Activated T-cell treated with anti-CD3 and anti-CD28 coated beads, Interleukin-2, amount 50 U/mL, for 72 hours (primary cell): Measurements from ENCODE around the gene ARMS2. TPM values are rescaled to one million over a fixed set of nuclear protein-coding genes. Genes with fewer than 3 reads are reported as not detected.

ENCODE experiments used
- ATAC-seq, 2 donors: fragments of 150-1000 bp; cut with Tn5 transposase; replicated peaks in 1 of 2; 2 replicates each; pipeline ENCODE4 v1.10.0; 2021; ENCODE audit warnings: moderate library complexity in 2 of 2, mild to moderate bottlenecking in 1 of 2
- DNase-seq, 2 donors: peaks; one replicate each; pipeline ENCODE4 v3.0.0; 2021 to 2022; ENCODE audit warnings: mixed read lengths in 1 of 2
- H3K27ac Mint-ChIP-seq: one replicate; pipeline ENCODE4 v1.8.0; 2022; ENCODE audit warnings: mild to moderate bottlenecking, moderate library complexity, mixed read lengths
- H3K27me3 Mint-ChIP-seq: one replicate; pipeline ENCODE4 v1.8.0; 2022; ENCODE audit warnings: low read depth, mixed read lengths
- H3K36me3 Mint-ChIP-seq, 2 donors: one replicate each; pipeline ENCODE4 v1.8.0; 2022; ENCODE audit warnings: mixed read lengths in 2 of 2, mild to moderate bottlenecking in 1 of 2; ENCODE audit not compliant: insufficient read depth in 2 of 2
- H3K4me1 Mint-ChIP-seq: one replicate; pipeline ENCODE4 v1.8.0; 2022; ENCODE audit warnings: low read depth, mixed read lengths
- H3K4me3 Mint-ChIP-seq, 2 donors: one replicate each; pipeline ENCODE4 v1.8.0; 2022; ENCODE audit warnings: mild to moderate bottlenecking in 2 of 2, mixed read lengths in 2 of 2, moderate library complexity in 2 of 2
- H3K9me3 Mint-ChIP-seq, 2 donors: one replicate each; pipeline ENCODE4 v1.8.0; 2022; ENCODE audit warnings: mixed read lengths in 2 of 2
- total RNA-seq, 2 donors: library from RNA; stranded (reverse); gene quantifications; one replicate each; pipeline ENCODE4 v1.2.3, GENCODE V29; 2022

ARMS2 gene
- total RNA-seq, 2 donors from 2014 or later: not detected

GRCh38 chr10:122468926-122469781 is 14.7 kb downstream of the ARMS2 start:
- H3K9me3 Mint-ChIP-seq: no peaks in the 10 kb centered on the region
- peaks cover 65% of the 10 kb centered on the region for H3K27me3 Mint-ChIP-seq
- H3K36me3 Mint-ChIP-seq: no peaks in the 10 kb centered on the region
- H3K27ac Mint-ChIP-seq: no peak overlapping the region
- no peak overlapping the region for H3K4me3 Mint-ChIP-seq
- DNase-seq (no peak), ATAC-seq (no peak)
- H3K4me1 Mint-ChIP-seq: peaks cover under 1% of the 10 kb centered on the region

DNA sequence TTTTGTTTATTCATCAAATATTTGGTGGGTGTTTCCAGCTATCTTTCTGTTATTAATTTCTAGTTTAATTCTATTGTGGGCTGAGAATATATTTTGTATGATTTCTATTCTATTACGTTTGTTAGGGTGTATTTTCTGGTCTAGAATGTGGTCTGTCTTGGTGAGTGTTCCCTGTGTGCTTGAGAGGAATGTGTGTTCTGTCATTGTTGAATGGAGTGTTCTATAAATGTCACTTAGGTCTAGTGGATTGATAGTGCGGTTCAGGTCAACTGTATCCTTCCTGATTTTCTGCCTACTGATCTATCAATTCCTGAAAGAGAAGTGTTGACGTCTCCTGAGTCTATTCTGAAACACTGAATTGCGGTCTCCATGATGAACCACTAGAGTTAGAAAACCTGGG is 15.4 kb downstream of the ARMS2 start:
- no peak overlapping the region for H3K4me3 Mint-ChIP-seq
- H3K9me3 Mint-ChIP-seq: no peaks in the 10 kb centered on the region
- no peak for DNase-seq
- H3K36me3 Mint-ChIP-seq: no peaks in the 10 kb centered on the region
- ATAC-seq: no peak
- no peak overlapping the region for H3K27ac Mint-ChIP-seq
- peaks cover 7% of the 10 kb centered on the region for H3K4me1 Mint-ChIP-seq
- H3K27me3 Mint-ChIP-seq: peaks cover 65% of the 10 kb centered on the region

DNA sequence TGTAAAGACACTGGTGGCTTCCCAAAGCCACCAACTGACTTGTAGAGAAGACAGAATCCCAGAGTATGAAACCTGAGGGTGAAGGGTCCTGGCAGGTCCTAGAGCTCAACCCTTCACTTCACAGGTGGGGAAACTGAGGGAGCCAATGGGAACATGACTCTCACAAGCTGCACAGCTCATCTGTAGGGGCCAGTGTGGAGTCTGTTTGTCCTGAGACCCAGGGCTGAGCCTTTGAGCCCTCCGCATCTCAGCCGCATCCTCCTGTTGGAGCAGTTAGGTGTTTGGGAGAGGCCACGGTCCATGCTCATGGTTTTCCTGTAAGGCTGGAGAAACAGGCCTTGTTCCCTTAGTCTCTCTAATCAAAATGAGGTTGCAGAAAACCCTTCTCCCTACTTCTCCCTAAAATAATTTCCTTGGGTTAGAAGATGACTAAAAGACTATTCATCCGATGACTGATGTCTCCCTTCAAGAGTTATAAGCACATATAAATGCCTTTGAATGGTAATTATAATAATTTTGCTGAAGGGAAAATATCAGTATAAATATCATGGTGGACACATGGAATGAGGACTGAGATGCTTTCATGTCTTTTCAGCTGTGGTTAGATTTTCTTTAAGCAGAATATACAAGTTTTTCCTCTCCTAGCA is 17.2 kb downstream of the ARMS2 start:
- no peak overlapping the region for H3K4me3 Mint-ChIP-seq
- ATAC-seq: no peak
- DNase-seq: no peak
- no peaks in the 10 kb centered on the region for H3K36me3 Mint-ChIP-seq
- H3K9me3 Mint-ChIP-seq: no peaks in the 10 kb centered on the region
- no peak overlapping the region for H3K27ac Mint-ChIP-seq
- H3K27me3 Mint-ChIP-seq: peaks cover 59% of the 10 kb centered on the region
- peaks cover 7% of the 10 kb centered on the region for H3K4me1 Mint-ChIP-seq

DNA sequence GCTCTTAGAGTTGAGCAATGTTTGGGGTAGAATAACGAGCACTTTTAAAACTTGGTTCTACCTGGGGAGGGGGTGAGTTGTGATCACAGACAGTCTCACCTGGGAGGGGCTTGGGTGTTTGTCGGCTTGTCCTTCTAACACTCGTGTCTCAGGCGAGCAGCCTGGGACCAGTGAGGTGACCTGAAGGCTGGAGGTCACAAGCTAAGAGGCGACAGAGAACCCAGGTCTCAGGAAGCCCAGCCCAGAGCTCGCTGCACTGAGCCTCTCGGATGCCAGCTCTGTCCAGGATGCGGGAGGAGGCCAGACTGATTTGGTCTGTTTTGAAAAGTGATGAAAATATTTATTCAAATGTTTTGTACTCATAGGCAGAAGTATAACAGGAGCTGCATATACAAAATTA is 18.7 kb downstream of the ARMS2 start:
- peaks cover 7% of the 10 kb centered on the region for H3K4me1 Mint-ChIP-seq
- no peaks in the 10 kb centered on the region for H3K9me3 Mint-ChIP-seq
- H3K36me3 Mint-ChIP-seq: no peaks in the 10 kb centered on the region
- H3K27ac Mint-ChIP-seq: no peak overlapping the region
- no peak overlapping the region for H3K4me3 Mint-ChIP-seq
- H3K27me3 Mint-ChIP-seq: peaks cover 45% of the 10 kb centered on the region
- ATAC-seq (no peak), DNase-seq (no peak)

DNA sequence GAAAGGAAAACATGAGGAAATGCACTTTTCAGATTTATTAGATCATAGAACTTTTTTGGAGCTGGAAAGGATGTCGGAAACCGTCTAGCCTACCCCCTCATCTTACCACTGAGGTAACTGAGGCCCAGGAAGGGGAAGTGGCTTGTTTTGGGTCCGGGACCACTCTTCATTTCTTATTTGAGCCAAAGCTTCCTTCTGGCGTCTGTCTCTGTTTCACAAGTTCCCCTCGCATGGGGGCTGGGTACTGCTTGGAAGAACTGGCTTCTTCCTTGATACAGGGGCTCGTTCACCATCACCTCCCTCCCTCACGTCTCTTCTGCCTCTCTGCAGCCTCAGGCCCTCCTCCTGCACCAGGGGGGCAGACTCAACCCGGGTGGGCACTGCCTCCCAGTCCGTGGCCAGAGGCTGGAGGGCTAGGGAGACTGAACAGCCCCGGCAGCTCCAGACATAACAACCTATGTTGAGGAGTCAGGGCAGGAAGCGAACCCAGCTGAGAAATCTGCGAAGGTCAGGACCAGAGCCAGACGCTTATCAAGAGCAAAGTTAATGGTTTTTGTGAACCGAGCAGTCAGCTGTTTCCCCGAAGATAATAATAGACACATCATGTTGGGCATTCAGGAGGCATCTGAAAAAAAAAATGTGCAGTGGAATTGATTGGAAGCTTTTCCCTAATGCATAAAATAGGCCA is 19.8 kb downstream of the ARMS2 start:
- no peaks in the 10 kb centered on the region for H3K9me3 Mint-ChIP-seq
- H3K36me3 Mint-ChIP-seq: no peaks in the 10 kb centered on the region
- ATAC-seq: no peak
- DNase-seq: no peak
- no peak overlapping the region for H3K27ac Mint-ChIP-seq
- H3K4me3 Mint-ChIP-seq: no peak overlapping the region
- H3K27me3 Mint-ChIP-seq: peaks cover 39% of the 10 kb centered on the region
- H3K4me1 Mint-ChIP-seq: peaks cover 7% of the 10 kb centered on the region

DNA sequence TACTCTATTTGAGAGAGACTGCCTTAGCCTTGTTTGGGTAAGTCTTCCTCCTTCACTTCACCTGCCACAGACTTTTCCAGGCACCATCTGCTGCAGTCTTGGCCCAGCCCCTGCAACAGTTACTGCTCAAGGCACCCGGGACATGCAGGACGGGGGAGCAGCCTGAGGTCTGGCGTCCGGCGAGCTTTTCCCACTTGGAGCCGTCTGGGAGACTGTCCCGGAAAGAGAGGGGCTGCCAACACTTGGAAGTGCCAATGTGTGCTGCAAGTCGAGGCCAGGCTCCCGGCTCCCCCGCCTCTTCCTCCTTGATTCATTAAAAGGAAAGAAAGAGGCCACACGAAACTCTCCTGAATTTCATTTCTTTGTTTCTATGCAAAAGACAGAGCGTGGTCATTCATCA is 20.6 kb downstream of the ARMS2 start:
- Mint-ChIP-seq H3K27me3 (peaks cover 31% of the 10 kb centered on the region), H3K4me3 (no peak overlapping the region), H3K4me1 (peaks cover 7% of the 10 kb centered on the region), H3K36me3 (no peaks in the 10 kb centered on the region), H3K9me3 (no peaks in the 10 kb centered on the region), H3K27ac (no peak overlapping the region)
- DNase-seq (no peak), ATAC-seq (no peak)

DNA sequence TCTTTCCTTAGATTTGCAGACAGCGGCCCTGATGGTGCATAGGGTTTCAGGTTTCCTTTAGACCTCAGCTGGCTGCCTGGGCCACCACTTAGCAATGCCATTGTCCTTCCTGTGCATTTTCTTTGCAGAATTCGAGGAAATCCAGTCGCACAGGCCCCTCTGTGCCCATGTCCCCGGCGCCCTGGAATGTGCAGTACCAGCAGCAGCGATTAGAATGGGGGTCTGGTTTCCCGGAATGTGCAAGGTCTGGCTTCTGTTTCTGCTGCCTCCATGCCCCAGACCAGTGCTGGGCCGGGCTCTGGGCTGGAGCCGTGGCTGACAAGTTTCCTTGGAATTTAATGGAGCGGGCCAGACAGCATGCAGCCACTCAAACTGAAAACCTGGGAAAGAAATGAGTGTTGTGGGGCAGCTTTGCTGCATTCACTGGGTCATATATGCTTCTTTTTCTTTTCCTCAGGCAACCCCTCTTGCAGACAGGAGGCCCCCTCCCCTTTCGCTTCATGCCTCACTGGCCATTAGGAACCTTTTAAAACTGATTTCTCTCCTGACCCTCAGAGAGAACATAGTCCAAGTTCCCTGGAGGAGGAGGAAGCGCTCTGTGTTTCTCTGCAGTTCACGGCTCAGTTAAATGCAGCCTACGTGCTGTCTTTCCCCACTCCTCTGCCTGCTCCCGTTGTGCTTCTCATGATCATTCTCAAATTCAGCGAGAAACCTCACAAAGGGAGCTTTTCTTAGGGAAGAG is 21.3 kb downstream of the ARMS2 start:
- H3K4me1 Mint-ChIP-seq: peaks cover 7% of the 10 kb centered on the region
- H3K9me3 Mint-ChIP-seq: no peaks in the 10 kb centered on the region
- no peak overlapping the region for H3K4me3 Mint-ChIP-seq
- DNase-seq (no peak), ATAC-seq (no peak)
- no peak overlapping the region for H3K27ac Mint-ChIP-seq
- no peaks in the 10 kb centered on the region for H3K36me3 Mint-ChIP-seq
- H3K27me3 Mint-ChIP-seq: peaks cover 28% of the 10 kb centered on the region

DNA sequence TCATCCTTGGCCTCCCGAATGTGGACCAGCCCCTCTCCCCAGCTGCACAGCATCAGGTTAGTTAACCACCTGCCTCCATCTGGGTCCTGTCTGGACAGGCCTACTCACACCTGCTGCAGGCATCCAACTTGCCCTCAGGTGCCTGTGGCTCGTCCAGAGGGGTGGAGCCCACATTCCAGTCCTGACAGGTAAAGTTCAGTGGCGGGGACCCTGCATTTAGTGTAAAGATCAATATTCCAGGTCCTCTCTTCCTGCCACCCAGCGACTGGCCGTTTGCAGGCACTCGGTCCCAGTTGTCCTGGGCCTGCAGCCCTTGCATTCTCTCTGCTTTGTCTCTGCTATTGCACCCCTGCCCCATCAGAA is 21.9 kb downstream of the ARMS2 start:
- Mint-ChIP-seq H3K4me1 (peaks cover 7% of the 10 kb centered on the region), H3K36me3 (no peaks in the 10 kb centered on the region), H3K9me3 (no peaks in the 10 kb centered on the region), H3K27ac (no peak overlapping the region), H3K4me3 (no peak overlapping the region), H3K27me3 (peaks cover 23% of the 10 kb centered on the region)
- ATAC-seq (no peak), DNase-seq (no peak)

GRCh38 chr10:122477436-122477835 is 23.0 kb downstream of the ARMS2 start:
- DNase-seq (no peak), ATAC-seq (no peak)
- H3K36me3 Mint-ChIP-seq: peaks cover 0 to 2% of the 10 kb centered on the region in 2 donors
- peaks cover 25% of the 10 kb centered on the region for H3K27me3 Mint-ChIP-seq
- H3K4me3 Mint-ChIP-seq: no peak overlapping the region
- H3K9me3 Mint-ChIP-seq: peaks cover 3% of the 10 kb centered on the region in 2 donors
- peaks cover 7% of the 10 kb centered on the region for H3K4me1 Mint-ChIP-seq
- no peak overlapping the region for H3K27ac Mint-ChIP-seq

- Mint-ChIP-seq H3K4me3 (no peak overlapping the region), H3K27ac (no peak overlapping the region)
Observed at GRCh38 chr10:122478971-122479370, 24.5 kb downstream of the ARMS2 start.

DNA sequence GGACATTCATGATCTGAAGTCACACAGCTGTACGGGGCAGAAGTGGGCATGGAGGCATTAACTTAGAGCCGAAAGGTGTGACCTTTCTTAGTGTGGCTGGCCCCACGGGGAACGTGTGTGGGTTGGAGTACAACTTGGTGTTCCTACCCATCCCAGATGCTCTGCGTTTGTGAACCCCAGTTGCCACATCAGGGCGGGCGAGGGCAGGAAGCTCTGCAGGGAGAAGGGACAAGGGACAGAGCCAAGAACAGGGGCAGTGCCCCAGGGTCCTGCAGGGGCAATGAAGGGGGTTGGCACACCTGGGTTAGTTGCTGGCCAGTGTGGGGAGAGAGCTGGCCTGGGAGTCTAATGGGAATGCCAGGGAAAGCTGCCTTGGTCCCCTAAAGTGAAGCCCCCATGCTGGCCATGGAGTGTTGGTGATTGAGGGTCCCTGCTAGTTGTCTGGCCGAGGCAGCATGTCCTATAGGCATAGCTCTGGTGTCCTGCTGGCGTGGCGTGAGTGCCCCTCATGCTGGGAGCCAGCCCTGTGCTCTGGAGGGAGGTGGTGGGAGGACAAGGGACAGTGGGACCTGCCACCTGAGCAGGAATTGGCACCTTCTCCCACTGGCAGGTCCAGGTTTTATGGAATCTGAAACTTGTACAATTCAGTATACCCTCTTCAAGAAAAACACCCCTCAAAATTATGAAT is 25.8 kb downstream of the ARMS2 start:
- ATAC-seq (no peak), DNase-seq (no peak)
- Mint-ChIP-seq H3K27me3 (peaks cover 12% of the 10 kb centered on the region), H3K36me3 (peaks cover 0 to 2% of the 10 kb centered on the region in 2 donors), H3K4me1 (no peaks in the 10 kb centered on the region), H3K4me3 (no peak overlapping the region), H3K27ac (no peak overlapping the region), H3K9me3 (peaks cover 3% of the 10 kb centered on the region in 2 donors)

More at GRCh38 chr10:122478971-122479370, 24.5 kb downstream of the ARMS2 start:
- DNase-seq (no peak), ATAC-seq (no peak)
- peaks cover 0 to 2% of the 10 kb centered on the region in 2 donors for H3K36me3 Mint-ChIP-seq
- peaks cover 21% of the 10 kb centered on the region for H3K27me3 Mint-ChIP-seq
- peaks cover 3% of the 10 kb centered on the region in 2 donors for H3K9me3 Mint-ChIP-seq
- H3K4me1 Mint-ChIP-seq: peaks cover 7% of the 10 kb centered on the region

- H3K27ac Mint-ChIP-seq: no peak overlapping the region
- peaks cover 16% of the 10 kb centered on the region for H3K27me3 Mint-ChIP-seq
Observed at GRCh38 chr10:122481296-122482056, 27.0 kb downstream of the ARMS2 start.

More at GRCh38 chr10:122481296-122482056, 27.0 kb downstream of the ARMS2 start:
- Mint-ChIP-seq H3K9me3 (peaks cover 3% of the 10 kb centered on the region in 2 donors), H3K4me3 (no peak overlapping the region), H3K4me1 (no peaks in the 10 kb centered on the region), H3K36me3 (peaks cover 0 to 2% of the 10 kb centered on the region in 2 donors)
- no peak for ATAC-seq
- no peak for DNase-seq
